LHCN-M2 (cell line): ENCODE data around the gene TSHZ2. TPM values are rescaled to one million over a fixed set of nuclear protein-coding genes. Genes with fewer than 3 reads are reported as not detected.
"Not testable (repeated sequence)": the region's sequence is repeated elsewhere in the genome, so short reads cannot be mapped to it uniquely, and the experiment has no call there.

Experiments used
- DNase-seq: peaks from one replicate; pipeline ENCODE4 v3.0.0-alpha.2; 2012; ENCODE audit warnings: low read depth
- total RNA-seq: library from RNA; depleted of rRNA; stranded (reverse); fragments of >200 nt; gene quantifications from 2 replicates; pipeline ENCODE4 v1.2.3, GENCODE V29; 2014

TSHZ2 gene
- total RNA-seq, 1 experiment from 2014 or later = not detected

DNA sequence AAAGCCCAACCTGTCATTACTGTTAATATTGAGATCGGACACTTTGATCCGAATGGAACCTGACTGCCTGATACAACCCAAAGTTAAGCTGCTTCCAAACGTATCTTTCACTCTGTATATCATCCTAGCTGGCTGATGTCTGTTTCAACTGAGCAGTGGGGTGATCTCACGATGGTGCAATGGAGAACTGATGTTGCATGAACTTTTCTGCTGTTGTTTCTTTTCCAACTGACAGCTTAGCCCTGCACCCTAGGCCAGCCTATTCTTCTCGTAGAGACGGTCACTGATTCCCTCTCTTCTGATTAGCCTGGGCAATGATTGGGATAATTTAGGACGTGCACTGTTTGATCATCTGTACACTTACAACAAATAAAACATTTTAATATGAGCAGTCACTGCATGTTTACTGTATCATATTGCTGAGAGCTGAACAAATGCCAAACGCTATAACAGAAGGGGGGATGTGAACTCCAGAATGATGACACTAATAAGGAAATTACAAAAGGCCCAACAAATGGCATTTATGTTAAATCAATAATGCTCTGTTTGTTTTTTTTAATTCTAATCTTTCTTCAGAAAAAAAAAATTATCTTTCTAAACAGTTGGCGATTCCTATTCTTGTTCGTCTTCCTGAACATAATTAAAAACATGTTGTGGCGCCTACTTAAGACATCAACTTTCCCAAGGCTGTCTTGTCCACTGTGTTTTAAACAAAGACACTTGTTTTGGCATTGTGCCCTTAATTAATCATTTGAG is 436.7 kb downstream of the TSHZ2 start:
- no peak for DNase-seq

DNA sequence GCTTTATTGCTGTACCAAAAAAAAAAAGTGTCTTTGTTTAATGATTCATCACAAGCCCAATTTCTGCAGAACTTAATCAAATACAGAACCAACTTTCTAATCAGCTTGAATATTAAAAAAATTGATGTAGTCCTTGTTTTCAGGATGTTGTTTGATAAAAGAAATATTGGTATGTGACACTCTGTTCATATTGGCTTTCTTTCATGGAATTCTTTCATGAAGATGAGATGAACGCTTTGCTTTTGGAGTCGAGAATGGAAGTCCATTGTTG is 437.2 kb downstream of the TSHZ2 start:
- DNase-seq = no peak

DNA sequence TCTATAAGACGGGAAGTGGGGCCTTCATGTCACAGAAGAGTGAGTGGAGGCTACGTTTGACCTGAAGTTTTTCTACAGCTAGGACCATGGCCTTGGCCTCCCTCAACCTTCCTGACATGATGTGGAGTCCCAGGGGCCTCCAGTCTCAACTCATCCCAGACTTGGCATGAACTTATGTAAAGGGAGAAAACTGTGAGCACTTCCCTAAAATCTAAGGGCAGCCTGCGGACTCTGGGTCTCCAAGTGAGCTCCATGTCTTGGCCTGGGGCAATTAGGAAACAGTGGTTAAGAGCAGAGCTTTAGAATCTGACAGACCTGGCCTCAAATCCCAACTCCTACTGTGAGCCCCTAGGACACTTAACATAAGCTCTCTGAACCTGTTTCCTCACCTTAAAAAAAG is 439.0 kb downstream of the TSHZ2 start:
- DNase-seq = no peak

DNA sequence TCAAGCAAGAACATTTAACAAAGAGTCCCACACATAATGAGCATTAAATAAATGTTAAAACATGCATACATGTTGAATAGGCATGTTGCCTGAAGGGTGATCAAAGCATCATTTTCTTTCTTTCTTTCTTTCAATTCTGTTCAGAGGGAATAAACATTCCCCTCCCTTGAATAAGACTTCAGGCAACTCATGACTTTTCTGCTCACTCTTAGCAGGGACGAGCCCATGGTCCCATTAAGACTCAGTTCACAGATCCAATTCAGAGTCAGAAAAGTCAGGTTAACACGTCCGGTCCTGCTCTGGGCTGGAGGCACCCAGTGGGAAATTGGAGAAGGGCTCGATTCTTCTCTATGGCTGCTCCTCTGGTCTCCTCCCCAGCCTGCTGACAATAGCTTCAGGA is 439.7 kb downstream of the TSHZ2 start:
- DNase-seq = no peak

DNA sequence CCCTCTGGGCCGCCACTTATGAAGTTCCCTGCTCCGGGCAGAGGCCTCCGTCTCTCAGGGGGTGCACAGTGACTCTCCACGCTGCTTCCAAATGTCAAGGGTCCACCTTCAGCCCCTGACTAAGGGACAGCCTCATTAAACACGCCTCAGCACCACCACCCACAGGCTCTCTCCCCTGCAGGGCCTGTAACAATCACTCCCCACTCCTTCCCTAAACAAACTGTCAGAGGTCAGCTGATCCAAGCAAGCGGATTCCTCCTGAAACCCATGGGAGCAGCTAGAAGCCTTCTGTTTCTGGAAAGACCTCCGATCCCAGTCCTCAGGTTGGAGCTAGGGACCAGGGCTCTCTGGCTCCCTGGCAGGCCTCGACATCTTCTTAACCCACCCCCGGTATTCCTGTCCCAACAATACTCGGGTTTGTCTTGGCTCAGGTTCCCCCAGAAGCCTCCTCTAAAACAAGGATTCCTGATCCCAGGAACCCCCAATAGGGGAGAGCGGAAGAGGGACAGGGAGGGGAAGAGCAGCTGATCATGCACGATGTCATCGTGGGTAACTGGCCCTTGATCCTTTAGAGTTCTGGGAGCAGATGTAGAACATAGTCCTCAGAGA is 440.5 kb downstream of the TSHZ2 start:
- DNase-seq = no peak

DNA sequence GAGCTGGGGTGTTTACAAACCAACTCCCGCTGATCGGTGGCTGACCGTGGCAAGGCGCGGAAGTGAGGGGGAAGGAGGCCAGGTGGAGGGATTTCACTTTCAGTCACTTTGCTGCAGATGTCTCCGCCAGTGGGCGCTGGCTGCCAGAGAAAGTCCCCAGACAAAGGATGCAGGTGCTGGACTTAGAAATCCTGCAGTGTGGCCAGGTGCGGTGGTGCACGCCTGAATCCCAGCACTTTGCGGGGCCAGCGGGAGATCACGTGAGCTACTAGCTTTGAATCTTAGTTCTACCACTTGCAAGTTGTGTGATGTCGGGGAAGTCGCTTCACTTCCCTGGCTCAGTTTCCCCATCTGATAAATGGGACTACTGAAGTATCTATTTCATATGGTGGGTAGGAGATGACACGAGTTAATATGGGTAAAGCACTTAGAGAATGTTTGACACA is 441.1 kb downstream of the TSHZ2 start:
- DNase-seq = no peak

DNA sequence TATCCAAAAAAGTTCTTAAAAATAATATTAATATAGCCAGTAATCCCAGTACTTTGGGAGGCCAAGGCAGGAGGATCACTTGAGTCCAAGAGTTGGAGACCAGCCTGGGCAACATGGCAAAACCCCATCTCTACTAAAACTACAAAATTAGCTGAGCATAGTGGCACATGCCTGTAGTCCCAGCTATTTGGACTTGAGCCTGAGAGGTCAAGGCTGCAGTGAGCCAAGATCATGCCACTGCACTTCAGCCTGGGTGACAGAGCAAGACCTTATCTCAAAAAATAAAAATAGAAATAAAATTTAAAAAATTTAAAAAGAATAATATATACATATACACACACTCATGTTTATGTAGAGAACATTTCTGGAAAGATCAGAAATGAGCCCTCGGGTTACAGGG is 441.7 kb downstream of the TSHZ2 start:
- not testable (repeated sequence) for DNase-seq

DNA sequence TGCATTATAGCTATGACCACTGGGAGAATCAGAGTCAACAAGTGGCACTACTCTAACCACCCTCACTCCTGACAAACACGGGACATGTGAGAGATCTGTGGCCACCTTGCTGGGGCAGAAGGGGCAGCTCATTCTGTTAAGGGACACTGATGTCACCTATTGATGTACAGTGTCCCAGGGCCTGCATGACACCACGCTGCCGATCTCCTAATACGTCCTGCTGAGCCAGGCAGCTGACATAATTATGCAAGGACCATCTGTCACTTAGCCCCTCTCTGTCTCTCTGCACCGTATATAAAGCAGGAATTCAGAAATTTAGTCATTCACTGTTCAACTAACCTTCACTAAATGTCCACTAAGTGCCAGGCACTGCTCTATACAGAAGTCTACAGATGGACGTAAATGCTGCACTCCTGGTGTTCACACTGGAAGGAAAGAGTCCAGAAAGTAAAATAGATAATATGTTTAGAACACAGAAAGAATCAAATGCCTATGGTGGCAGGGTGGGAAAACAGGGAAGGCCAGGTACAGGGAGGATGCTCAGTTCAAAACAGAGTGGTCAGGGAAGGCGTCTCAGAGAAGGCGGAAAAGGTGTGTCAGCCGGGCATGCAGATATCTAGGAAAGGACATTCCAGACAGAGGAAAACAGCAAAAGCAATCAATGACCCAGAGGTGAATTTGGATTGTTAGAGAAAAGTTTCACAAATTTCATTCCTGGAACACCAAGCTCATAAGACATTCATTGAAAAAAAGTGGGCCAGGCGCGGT is 447.7 kb downstream of the TSHZ2 start:
- DNase-seq = no peak

DNA sequence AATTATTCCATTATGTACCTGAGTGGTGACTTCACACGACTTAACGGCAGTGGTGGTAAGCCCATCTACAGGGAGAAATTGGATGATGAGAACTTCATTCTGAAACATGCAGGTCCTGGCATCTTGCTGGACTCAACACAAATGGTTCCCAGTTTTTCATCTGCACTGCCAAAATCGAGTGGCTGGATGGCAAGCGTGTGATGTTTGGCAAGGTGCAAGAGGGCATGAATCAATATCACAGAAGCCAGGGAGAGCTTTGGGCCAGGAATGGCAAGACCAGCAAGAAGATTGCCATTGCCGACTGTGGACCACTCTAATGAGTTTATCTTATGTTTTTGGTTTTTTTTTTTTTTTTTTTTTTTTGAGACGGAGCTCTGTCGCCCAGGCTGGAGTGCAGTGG is 449.2 kb downstream of the TSHZ2 start:
- DNase-seq = no peak

DNA sequence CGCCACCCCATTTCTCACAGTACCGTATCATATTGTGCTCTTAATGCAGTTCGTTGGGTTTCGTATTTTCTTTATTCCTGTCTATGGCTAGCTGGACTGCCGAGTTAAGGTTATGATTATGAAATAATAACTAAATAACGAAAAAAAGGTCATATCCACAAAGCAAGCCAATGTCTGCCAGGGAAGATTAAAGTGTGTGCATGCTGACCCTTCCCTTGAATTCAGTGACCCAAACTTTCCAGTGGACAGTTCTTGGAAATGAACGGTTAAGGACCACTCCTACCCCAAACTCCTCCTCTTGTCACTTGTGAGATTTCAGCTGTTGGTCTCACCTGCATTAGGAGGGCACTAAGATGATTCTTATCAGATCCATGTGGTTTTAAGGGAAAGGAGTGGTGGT is 449.9 kb downstream of the TSHZ2 start:
- no peak for DNase-seq

DNA sequence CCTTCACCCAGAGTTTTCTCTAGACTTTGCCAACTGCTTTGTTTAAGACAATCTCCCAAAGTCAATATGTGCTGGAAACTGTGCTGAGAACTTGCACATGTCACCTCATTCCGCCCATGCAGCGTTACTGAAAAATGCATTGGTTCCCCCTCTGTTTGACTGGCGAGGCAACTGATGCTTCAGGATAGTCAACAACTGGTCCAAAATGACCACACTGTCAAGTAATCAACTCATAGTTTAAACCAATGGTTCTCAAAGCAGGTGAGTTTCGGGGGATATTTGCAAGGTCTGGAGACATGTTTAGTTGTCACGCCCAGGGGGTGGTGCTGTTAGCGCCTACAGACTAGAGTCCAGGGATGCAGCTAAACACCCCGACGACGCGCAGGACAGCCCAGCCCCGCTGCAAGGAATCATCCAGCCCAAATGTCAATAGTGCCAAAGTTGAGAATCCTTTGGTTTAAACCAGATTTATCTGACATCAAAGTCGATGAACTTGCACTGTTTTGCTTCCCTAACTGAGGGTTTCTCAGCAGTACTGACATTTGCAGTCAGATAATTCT is 451.5 kb downstream of the TSHZ2 start:
- no peak for DNase-seq

DNA sequence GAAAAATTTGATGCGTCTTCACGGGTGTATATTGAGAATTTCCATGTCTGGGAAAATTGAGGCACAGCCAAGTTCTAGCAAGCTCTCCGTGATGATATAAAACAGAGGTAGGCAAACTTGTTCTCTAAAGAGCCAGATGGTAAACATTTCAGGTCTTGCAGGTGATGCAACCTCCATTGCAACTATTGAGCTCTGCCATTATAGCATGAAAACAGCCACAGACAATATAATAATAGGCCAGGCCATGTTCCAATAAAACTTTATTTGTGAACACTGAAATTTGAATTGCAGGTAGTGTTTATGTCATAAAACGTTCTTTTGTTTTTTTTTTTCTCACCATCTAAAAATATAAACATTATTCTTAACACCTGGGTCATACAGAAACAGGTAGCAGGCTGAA is 453.3 kb downstream of the TSHZ2 start:
- DNase-seq = no peak

DNA sequence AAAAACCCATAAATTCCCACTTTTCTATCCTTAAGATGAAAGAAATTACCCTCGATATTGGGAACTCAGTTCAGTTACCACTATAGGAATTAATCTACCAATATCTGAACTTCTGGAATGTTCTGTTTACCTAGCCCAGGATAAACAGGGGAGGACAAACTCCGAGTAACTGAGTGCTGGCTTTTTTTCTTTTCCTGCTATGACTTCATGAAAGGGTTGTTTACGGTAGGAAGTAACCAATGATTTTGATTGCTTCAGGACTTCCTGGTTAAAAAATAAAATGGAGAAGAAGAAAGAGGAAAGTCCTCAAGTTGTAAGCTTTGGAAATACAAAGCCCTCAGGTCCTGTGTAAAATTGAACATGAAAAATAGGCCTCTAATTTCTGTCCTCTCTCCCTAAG is 453.8 kb downstream of the TSHZ2 start:
- no peak for DNase-seq

DNA sequence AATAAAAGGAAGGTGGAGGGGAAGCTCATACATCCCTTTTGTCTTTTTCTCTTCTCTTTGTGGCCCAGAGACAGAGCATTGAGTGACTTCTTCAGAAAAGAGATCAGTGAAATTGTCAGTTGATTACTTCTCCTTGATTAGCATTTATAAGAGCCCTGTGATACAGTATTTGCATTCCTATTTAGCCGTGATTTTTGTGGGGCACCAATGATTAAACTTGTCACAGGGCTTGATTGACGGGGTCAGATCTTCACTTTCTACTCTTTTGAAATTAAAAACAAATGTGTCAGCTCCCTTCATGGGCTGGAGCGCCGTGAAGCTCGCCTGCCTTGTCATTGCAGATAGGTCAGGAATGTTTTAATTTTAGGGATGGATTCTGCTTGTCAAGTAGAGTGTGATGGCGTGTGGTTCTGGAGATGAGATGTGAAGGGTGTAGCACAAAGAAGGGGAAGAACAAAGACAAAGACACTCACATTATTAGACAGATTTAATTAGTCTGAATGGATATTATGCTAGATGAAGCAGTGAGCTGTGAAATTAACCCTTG is 454.7 kb downstream of the TSHZ2 start:
- DNase-seq = no peak

DNA sequence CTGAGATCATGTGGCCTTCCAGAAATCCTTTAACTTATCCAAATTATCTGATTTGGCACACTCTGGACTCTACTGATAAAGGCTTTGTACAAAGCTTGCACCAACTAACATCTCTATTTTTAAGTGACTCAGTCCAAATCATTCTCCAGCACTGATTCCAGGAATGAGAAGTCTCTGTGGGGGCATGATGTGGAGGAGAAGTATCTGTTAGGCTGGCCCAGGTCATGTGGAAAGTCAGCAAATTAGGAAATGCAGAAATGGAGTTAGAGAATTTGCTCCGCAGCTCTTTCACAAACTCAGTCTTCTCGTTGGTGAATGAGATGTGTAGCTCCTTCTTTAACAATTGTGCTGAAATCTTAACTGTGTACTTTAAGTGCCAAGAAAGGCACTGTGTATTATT is 455.8 kb downstream of the TSHZ2 start:
- no peak for DNase-seq

DNA sequence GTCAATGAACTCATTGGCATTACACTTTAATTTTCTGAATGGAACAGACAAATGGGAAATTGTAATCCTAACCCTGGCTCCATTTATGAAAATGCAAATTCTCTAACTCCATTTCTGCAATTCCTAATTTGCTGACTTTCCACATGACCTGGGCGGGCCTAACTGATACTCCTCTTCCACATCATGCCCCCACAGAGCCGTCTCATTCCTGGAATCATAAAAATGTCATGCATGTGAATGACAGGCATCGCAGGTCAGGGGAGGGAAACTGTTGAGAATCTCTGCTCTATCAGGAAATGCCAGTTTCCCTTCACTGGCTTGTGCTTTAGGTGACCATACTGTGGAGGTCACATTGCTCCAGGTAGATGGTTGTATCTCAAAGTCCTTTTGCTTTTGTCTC is 456.4 kb downstream of the TSHZ2 start:
- no peak for DNase-seq

DNA sequence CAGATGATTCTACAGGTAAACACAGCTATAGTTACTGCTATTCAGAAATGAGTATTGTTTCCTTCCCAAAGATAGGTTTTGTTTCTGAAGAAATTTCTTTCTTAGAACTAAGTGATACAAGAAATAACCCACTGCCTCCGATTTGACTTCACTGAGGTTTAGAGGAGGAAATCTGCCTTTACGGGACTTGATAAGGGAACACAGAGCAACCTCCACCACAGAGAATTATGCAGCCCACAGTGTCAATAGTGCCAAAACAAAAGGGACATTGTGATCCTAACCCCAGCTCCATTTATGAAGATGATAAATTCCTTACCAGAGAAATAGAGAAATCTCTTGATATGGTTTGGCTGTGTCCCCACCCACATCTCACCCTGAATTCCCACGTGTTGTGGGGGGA is 456.8 kb downstream of the TSHZ2 start:
- DNase-seq = no peak

DNA sequence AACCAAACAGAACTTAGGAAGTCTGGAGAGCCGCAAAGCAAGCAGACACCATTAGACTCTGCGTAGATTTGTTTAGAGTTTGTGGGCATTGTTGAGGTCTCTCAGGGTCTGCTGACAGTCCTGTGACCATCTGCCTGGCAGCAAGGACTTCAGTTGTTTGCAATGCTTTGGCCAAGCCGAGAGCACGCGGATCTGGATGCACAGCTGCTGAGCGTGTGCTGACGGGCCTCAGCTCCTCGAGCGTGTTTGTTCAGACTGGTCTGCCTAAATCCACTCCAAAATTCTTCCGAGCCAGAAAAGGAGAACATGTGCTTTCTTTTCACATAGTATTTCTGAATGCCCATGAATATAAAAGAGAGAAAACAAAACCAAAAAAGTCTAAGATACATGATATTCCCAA is 462.5 kb downstream of the TSHZ2 start:
- no peak for DNase-seq

DNA sequence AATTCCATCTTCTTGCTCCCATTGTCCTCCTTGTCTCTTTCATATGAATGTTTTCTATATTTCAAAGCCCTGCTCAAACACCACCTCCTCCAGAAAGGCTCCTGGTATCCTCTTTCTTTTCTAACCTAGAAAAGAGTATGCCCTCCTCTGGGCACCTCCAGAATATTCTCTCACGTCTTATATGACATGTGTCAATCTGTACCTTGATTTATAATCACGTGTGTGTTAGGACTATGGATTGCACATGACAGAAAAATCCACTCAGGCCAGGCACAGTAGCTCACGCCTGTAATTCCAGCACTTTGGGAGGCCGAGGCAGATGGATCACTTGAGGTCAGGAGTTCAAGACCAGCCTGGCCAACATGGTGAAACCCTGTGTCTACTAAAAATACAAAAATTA is 464.8 kb downstream of the TSHZ2 start:
- not testable (repeated sequence) for DNase-seq

DNA sequence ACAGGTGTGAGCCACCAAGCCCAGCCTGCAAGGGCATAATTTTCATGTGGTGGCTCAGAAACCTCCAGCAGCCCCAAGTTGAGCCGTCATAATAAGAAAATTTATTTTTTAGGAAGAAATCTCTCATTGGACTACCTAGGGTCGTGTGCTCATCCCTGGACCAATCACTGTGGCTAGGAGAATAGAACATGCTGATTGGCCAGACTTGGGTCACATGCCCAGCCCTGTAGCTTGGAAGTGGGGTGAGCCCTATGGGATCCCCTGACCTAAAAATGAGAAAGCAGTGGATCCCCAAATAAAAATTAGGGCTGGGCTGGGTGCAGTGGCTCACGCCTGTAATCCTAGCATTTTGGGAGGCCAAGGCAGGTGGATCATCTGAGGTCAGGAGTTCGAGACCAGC is 466.2 kb downstream of the TSHZ2 start:
- DNase-seq = no peak

DNA sequence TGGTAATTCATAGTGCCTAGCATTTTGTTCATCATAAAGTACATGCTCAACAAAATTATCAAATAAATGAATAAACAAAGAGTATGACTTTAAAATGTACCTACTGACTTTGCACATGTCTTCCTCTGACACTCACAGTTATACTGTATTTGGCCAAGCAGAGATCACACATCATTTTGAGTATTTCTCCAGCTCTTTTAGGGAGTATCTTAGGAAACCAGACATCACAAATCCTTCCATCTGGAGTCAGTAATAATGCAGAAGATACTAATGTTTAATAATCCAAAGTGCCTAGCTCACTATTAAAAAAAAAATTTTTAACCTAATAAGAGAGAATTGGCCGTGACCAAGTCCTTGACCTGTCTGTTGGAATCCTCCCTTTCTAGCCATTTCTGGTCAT is 466.9 kb downstream of the TSHZ2 start:
- no peak for DNase-seq

DNA sequence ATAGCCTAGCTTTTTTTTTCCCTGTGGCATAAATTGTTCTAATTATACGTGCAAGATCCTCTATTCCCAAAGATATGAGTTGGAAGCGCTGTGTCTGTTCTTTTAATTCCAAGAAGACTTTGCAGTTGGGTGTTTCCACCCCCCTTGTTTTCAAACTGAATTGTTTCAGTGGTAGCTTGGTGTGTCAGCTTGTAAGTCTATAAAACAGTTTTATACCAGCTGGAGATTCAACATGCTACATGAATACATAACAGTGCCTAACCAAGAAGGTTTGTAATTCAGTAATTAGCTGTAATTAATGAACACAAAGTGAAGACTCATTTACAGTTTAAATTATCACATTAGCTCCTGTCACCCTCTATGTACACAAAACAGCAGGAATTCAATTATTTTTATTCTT is 467.5 kb downstream of the TSHZ2 start:
- no peak for DNase-seq
